Measurements from ENCODE around the gene OR4F29.
"Not testable (repeated sequence)": the region's sequence is repeated elsewhere in the genome, so short reads cannot be mapped to it uniquely, and the experiment has no call there.

OR4F29 gene

GRCh38 chr1:451578-451977, at the start of gene OR4F29:
Gene OR4F29, minus strand, starts transcription at chr1:451678. Its CDS starts 0 bp downstream, at chr1:451678.
- not testable (repeated sequence) for DNase-seq
